Activated T-helper 2 cell treated with anti-CD3 and anti-CD28 coated beads, Interferon-gamma antibody, Interleukin-2, Interleukin-4, amounts not matched to agents 10 μg/mL and 5 μg/mL and 100 μg/mL, durations not matched to agents 14 hours and 24 hours and 36 hours (primary cell): Measurements from ENCODE around the gene ZBTB20. TPM values are rescaled to one million over a fixed set of nuclear protein-coding genes. Genes with fewer than 3 reads are reported as not detected.

Source experiments
- DNase-seq: peaks from one replicate; pipeline ENCODE4 v3.0.0; 2021; ENCODE audit warnings: low spot score
- H3K27ac Mint-ChIP-seq: one replicate; pipeline ENCODE4 v1.8.0; 2021; ENCODE audit warnings: mixed read lengths
- H3K27me3 Mint-ChIP-seq: one replicate; pipeline ENCODE4 v1.8.0; 2021; ENCODE audit warnings: low read depth, mixed read lengths
- H3K36me3 Mint-ChIP-seq: one replicate; pipeline ENCODE4 v1.8.0; 2021; ENCODE audit warnings: low read depth, mixed read lengths
- H3K4me1 Mint-ChIP-seq: one replicate; pipeline ENCODE4 v1.8.0; 2021; ENCODE audit warnings: low read depth, mixed read lengths
- H3K4me3 Mint-ChIP-seq: one replicate; pipeline ENCODE4 v1.8.0; 2021; ENCODE audit warnings: low read depth, mild to moderate bottlenecking, moderate library complexity, mixed read lengths
- H3K9me3 Mint-ChIP-seq: one replicate; pipeline ENCODE4 v1.8.0; 2021; ENCODE audit warnings: mixed read lengths
- intact Hi-C: fragments of 100-400 bp; cut with micrococcal nuclease; formaldehyde crosslinking; loops from one replicate; pipeline ENCODE4 v1.15.1; 2023
- total RNA-seq: library from RNA; stranded (reverse); gene quantifications from 2 replicates; pipeline ENCODE4 v1.2.3, GENCODE V29; 2022

ZBTB20 gene
- total RNA-seq, 1 donor from 2014 or later = 3.3 TPM

DNA sequence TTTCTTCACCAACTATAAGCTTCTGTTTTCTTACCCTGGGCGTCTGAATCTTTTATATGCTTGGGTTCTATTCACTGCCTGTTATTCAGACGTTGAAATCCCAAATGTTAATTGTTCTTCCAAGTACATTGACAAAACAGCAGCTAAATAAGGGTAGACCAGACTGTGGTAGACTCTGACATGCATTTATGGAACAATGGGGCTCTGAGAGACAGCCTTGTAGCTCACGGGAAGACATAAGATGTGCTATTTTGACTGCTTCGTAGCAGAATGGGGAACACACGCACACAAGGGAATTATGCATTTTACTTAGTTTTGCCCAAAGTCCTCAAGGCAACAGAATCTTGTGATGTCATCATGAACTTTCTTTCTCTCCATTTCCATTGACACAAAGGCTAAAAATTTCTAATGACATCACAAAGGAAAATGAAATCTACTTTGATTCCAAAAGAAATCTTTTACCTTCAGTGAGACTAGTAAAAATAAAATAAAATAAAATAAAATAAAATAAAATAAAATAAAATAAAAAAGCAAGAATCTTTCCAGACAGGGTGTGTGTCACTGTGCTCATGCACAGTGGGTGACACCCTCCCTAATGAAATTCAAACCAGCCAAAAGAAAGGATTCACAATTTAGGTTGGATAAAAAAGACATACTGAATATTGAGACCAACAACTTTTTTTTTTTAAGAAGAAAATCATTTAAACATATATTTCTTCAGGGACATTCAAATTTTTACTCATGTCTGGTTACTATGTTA is 346.6 kb downstream of the ZBTB20 start:
- Mint-ChIP-seq H3K27ac (no peak overlapping the region), H3K9me3 (no peaks in the 10 kb centered on the region)

DNA sequence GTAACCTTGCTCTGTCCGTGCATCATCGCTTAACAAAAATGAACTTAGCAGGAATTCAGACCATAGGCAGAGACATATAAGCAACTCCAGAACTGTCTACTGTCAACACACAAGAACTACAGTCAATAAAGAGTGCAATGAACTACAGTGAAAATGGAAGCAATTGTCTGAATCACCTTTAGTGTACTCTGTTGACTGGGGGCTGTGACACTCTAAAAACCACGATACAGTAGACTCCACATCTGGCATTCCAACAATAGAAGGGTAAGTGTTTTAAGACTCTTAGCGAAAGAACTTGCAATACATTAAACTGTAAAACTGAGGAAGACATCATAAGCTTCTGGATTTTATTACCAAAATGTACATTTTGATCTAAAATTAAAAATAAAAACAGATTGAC is 347.3 kb downstream of the ZBTB20 start:
- intact Hi-C loops = no loop called here
- Mint-ChIP-seq H3K27ac (no peak overlapping the region), H3K27me3 (no peaks in the 10 kb centered on the region)

More for the DNA sequence above, 346.6 kb downstream of the ZBTB20 start:
- peaks cover 2% of the 10 kb centered on the region for H3K4me1 Mint-ChIP-seq
- DNase-seq = no peak
- H3K4me3 Mint-ChIP-seq = no peak overlapping the region
- H3K36me3 Mint-ChIP-seq = no peaks in the 10 kb centered on the region
- intact Hi-C loops = no loop called here
- H3K27me3 Mint-ChIP-seq = no peaks in the 10 kb centered on the region

DNA sequence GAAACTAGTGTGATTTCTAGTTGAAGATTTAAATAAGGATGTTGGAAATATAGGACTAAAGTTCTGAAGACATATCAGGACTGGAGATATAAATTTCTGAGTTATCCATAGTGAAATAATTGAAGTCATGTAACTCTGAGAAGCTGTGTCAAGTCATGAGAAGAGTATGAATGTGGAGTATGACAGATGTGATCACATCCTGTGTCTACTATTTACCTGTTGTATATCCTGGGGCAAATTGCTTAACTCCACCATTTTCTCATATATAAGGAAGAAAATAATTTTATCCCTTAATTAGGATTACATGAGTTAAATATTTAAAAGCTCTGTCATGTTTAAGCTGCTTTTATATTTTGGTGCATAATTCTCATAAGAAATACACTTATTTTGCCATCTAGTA is 350.3 kb downstream of the ZBTB20 start:
- Mint-ChIP-seq H3K36me3 (no peaks in the 10 kb centered on the region), H3K4me3 (no peak overlapping the region), H3K4me1 (no peaks in the 10 kb centered on the region), H3K9me3 (no peaks in the 10 kb centered on the region), H3K27me3 (no peaks in the 10 kb centered on the region), H3K27ac (no peak overlapping the region)
- DNase-seq = no peak
- intact Hi-C loops = no loop called here

More for the DNA sequence above, 347.3 kb downstream of the ZBTB20 start:
- no peak overlapping the region for H3K4me3 Mint-ChIP-seq
- no peak for DNase-seq
- no peaks in the 10 kb centered on the region for H3K9me3 Mint-ChIP-seq
- peaks cover 2% of the 10 kb centered on the region for H3K4me1 Mint-ChIP-seq
- no peaks in the 10 kb centered on the region for H3K36me3 Mint-ChIP-seq

DNA sequence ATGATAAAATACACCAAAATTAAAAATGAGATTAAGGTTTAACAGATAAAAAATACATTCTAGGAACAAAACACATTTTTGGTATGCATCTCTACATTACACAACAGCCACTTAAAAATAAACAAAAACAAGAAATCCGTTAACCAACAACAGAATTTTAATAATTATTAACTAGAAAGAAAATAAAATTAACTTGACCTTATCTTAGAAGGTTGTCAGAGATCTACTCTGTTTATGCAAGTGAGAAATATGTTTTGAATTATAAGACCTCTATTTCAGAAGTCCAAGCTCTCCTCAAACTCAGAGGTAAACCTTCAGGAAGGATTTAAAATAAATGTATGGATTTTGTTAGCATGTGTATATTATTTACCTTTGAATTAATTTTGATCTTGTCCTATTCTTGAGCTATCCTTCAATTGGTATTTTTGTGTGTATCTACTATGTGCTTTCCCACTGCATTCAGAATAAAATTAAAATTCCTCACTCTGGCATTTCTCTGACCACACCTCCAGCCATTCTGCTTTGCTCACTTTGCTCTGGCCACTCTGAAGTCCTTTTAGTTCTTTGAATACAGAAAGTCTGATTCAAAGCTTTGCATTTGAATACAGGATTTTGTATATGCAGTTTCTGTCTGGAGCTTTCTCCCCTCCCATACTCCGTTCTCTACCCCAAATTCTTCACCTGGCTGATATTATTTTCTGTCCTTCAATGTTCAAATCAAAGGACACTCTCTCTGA is 352.0 kb downstream of the ZBTB20 start:
- H3K9me3 Mint-ChIP-seq = no peaks in the 10 kb centered on the region
- no peak overlapping the region for H3K27ac Mint-ChIP-seq
- H3K27me3 Mint-ChIP-seq = no peaks in the 10 kb centered on the region
- intact Hi-C loops = no loop called here
- H3K4me3 Mint-ChIP-seq = no peak overlapping the region
- no peaks in the 10 kb centered on the region for H3K4me1 Mint-ChIP-seq
- no peaks in the 10 kb centered on the region for H3K36me3 Mint-ChIP-seq
- DNase-seq = no peak

DNA sequence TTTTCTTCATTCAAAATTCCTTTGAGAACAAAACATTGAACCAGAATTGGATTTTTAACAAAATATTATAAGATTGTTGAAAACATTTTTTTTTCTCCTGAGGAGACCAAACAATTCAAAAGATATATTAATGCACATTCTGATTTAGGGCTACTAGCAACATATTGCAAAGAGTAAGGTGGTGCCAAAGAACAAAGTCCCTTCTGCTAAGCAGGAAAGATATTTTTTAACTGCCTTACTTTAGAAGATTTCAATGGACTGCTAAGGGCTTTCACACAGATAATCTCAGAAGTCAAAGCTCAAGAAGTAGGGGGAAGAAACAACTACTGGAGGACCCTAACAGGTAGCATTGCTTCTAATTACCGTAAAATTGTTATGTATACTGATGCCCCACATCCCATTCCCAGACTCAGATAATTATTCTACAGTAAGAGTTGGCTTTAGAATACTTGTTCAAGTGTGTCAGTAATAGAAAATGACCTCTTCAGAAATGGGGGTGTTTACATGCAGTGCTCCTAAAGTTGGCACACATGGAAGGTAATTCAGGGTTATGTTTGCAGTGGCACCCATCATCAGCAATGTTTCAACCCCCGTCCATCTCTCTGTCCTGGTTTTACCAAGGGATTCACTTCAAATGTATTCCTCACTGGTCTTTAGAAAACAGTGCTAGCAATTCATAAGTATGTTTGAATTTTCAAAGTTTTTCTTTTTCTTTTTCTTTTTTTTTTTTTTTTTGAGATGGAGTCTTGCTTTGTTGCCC is 354.7 kb downstream of the ZBTB20 start:
- DNase-seq = no peak
- Mint-ChIP-seq H3K27ac (no peak overlapping the region), H3K27me3 (no peaks in the 10 kb centered on the region), H3K36me3 (no peaks in the 10 kb centered on the region), H3K4me3 (no peak overlapping the region), H3K4me1 (no peaks in the 10 kb centered on the region), H3K9me3 (no peaks in the 10 kb centered on the region)
- intact Hi-C loops = no loop called here

DNA sequence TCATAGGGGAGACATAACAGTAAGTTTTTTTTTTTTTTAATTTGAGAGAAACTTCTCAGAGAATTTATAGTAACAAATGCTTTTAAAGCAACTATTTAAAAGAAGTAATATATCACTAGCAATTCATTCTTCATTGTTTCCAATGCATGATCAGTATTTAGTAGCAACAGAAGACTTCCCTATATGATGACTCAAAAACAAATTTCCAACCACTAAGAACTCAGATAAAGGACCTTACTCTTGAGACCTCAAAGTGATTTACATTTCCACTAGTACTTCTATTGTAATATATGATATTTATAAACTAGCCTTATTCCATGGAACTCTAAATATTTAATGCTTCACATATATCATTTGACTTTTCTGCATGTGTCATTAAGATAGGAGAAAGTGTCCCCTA is 356.3 kb downstream of the ZBTB20 start:
- H3K27me3 Mint-ChIP-seq = no peaks in the 10 kb centered on the region
- no peak for DNase-seq
- intact Hi-C loops = no loop called here
- no peaks in the 10 kb centered on the region for H3K36me3 Mint-ChIP-seq
- no peak overlapping the region for H3K27ac Mint-ChIP-seq
- no peaks in the 10 kb centered on the region for H3K9me3 Mint-ChIP-seq
- H3K4me1 Mint-ChIP-seq = no peaks in the 10 kb centered on the region
- H3K4me3 Mint-ChIP-seq = no peak overlapping the region

DNA sequence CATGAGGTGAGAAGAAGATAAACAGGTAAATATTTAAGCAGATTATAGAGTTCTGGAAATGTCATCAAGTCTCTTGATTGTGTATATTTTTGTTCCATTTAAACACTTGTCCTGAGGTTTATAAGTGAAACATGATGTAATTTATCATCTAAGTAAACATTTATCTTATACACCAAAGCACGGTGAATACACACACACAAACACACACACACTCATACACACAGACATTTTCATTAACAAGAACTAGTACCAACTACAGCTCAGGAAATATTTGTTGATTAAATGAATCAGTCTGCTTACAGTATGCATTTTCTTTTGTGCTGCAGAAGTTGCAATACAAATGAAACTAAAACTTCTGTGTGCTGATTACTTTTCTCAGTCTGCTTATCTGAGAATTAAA is 357.3 kb downstream of the ZBTB20 start:
- no peaks in the 10 kb centered on the region for H3K9me3 Mint-ChIP-seq
- H3K27ac Mint-ChIP-seq = no peak overlapping the region
- no peak for DNase-seq
- no peaks in the 10 kb centered on the region for H3K27me3 Mint-ChIP-seq
- H3K4me1 Mint-ChIP-seq = no peaks in the 10 kb centered on the region
- no peak overlapping the region for H3K4me3 Mint-ChIP-seq
- intact Hi-C loops = no loop called here
- H3K36me3 Mint-ChIP-seq = no peaks in the 10 kb centered on the region

DNA sequence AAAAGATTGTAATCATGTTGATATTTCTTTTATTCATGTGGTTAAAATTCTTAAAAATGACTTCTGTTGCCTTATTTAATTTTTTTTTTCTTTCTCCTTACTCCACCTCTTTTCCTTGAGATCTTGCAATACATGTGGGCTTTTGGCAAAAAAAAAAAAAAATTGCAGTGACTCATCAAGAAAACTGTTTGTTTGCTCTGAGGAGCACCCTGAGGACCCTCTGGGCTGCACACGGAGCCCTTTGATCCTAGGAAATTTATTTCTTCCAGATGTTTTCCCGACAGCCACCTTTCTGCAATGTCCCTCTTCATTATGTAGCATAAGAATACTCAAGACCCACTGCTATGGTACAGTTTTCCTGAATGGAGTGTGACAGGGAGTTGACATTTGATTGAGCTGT is 371.7 kb downstream of the ZBTB20 start:
- Mint-ChIP-seq H3K4me1 (no peaks in the 10 kb centered on the region), H3K4me3 (no peak overlapping the region), H3K27me3 (no peaks in the 10 kb centered on the region), H3K36me3 (no peaks in the 10 kb centered on the region), H3K9me3 (peaks cover 31% of the 10 kb centered on the region), H3K27ac (no peak overlapping the region)
- DNase-seq = no peak
- intact Hi-C loops = no loop called here

DNA sequence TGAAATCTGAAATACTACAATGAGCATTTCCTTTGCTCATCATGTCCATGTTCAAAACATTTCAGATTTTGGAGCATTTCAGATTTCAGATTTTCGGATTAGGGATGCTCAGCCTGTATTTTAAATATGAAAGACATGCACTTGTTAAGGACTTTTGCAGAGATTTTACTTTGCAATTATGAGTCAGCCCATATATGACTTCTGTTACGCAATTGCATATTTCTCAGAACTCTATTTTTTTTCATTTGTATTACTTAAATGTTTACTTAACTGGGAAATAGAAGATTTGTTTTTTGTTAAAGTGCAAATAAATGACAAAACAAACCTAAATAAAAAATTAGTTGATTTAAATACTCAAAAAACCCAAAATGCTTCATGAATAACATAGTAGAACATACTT is 376.2 kb downstream of the ZBTB20 start:
- H3K4me1 Mint-ChIP-seq = no peaks in the 10 kb centered on the region
- no peaks in the 10 kb centered on the region for H3K27me3 Mint-ChIP-seq
- no peak overlapping the region for H3K27ac Mint-ChIP-seq
- H3K4me3 Mint-ChIP-seq = no peak overlapping the region
- no peaks in the 10 kb centered on the region for H3K36me3 Mint-ChIP-seq
- no peak for DNase-seq
- intact Hi-C loops = no loop called here
- H3K9me3 Mint-ChIP-seq = peaks cover 25% of the 10 kb centered on the region

DNA sequence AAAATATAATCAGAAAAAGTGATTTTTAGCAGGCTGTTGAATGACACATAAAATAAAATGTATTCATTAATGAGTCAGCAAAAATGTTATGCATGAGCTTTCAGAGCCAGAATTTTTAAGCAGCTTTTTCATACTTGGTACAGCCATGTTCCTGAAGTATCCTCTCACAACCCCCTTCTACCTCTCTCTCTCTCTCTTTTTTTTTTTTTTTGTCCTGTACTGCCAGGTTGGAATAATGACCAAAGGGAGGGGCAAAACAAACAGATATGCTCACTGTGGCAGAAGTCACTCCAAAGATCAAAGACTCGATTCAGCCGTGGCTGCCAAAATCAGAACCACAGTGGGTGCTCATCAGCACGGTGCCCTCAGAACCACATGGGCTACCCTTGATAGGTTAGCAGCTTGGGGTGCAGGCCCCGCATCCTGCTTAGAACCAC is 383.0 kb downstream of the ZBTB20 start:
- no peak overlapping the region for H3K27ac Mint-ChIP-seq
- no peak overlapping the region for H3K4me3 Mint-ChIP-seq
- DNase-seq = no peak
- H3K36me3 Mint-ChIP-seq = no peaks in the 10 kb centered on the region
- no peaks in the 10 kb centered on the region for H3K9me3 Mint-ChIP-seq
- intact Hi-C loops = no loop called here
- no peaks in the 10 kb centered on the region for H3K4me1 Mint-ChIP-seq
- H3K27me3 Mint-ChIP-seq = no peaks in the 10 kb centered on the region

DNA sequence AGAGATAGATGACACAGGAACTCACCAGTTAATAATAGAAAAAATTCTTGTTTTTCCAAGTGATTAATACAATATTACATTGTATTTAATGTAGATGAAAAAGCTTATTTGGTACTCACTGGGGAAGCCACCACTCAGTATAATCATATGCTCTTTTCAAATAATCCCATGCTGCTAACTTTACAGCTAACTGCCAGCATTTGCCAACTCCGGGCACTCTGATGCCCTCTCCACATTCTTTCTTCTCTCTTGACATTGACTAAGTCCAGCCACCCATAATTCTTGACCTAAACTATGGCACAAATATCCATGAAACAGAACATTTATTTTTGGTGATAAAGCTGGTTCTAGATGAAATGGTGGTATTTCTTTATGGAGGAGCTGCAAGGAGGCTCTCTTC is 384.9 kb downstream of the ZBTB20 start:
- H3K4me1 Mint-ChIP-seq = no peaks in the 10 kb centered on the region
- no peaks in the 10 kb centered on the region for H3K27me3 Mint-ChIP-seq
- H3K36me3 Mint-ChIP-seq = no peaks in the 10 kb centered on the region
- intact Hi-C loops = no loop called here
- H3K9me3 Mint-ChIP-seq = no peaks in the 10 kb centered on the region
- H3K4me3 Mint-ChIP-seq = no peak overlapping the region
- H3K27ac Mint-ChIP-seq = no peak overlapping the region
- no peak for DNase-seq

DNA sequence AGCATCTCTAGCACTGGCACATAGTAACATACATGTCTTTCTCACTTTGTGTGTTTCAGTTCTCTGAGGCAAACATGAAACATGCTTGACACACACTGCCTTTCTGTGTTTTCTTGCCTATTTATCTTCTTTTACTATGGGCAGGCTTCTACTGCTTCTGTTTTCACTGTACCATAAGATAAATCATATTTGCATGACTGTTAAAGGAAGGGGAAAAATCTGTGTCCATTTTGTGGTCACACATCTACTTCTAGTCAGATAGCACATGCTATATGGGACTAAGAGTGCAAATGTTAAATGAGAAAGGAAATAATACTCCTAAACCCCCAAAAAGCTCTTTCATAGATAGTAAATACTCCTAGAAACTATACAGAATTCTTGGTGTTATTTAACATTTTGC is 386.4 kb downstream of the ZBTB20 start:
- H3K27ac Mint-ChIP-seq = no peak overlapping the region
- DNase-seq = no peak
- H3K9me3 Mint-ChIP-seq = no peaks in the 10 kb centered on the region
- H3K4me3 Mint-ChIP-seq = no peak overlapping the region
- no peaks in the 10 kb centered on the region for H3K4me1 Mint-ChIP-seq
- H3K36me3 Mint-ChIP-seq = no peaks in the 10 kb centered on the region
- intact Hi-C loops = no loop called here
- H3K27me3 Mint-ChIP-seq = no peaks in the 10 kb centered on the region
